Skeletal muscle satellite cell (primary cell): ENCODE measurements around the gene MEIS3.
"Not testable (repeated sequence)": the region's sequence is repeated elsewhere in the genome, so short reads cannot be mapped to it uniquely, and the experiment has no call there.

Source experiments
- H3K27me3 ChIP-seq: 2 replicates; pipeline ENCODE4 v1.7.0; 2013; ENCODE audit warnings: low read length; ENCODE audit not compliant: control insufficient read depth, insufficient read depth
- H3K36me3 ChIP-seq: 2 replicates; pipeline ENCODE4 v1.7.0; 2013; ENCODE audit warnings: mild to moderate bottlenecking, control low read depth, low read length; ENCODE audit not compliant: insufficient read depth
- H3K4me1 ChIP-seq: 2 replicates; pipeline ENCODE4 v1.7.0; 2013; ENCODE audit warnings: low read length; ENCODE audit not compliant: control insufficient read depth, insufficient read depth
- H3K4me2 ChIP-seq: 2 replicates; pipeline ENCODE4 v1.7.0; 2013; ENCODE audit warnings: mild to moderate bottlenecking, low read length
- H3K4me3 ChIP-seq: 2 replicates; pipeline ENCODE4 v1.7.0; 2013; ENCODE audit warnings: low read length
- H3K9ac ChIP-seq: 2 replicates; pipeline ENCODE4 v1.7.0; 2013; ENCODE audit warnings: mild to moderate bottlenecking, low read depth, low read length, moderate library complexity
- H3K9me3 ChIP-seq: replicated peaks from 2 replicates; pipeline ENCODE4 v1.7.0; 2013; ENCODE audit warnings: mild to moderate bottlenecking, control low read depth, low read length

MEIS3 gene

GRCh38 chr19:47421844-47422395 is 2.6 kb upstream of the MEIS3 start:
- Histone ChIP-seq H3K4me3 (no peak overlapping the region), H3K27me3 (peaks cover 77% of the 10 kb centered on the region), H3K9me3 (no peaks in the 10 kb centered on the region), H3K4me2 (peak overlapping the region; percentile 49), H3K4me1 (peaks cover 15% of the 10 kb centered on the region), H3K9ac (no peak overlapping the region), H3K36me3 (no peaks in the 10 kb centered on the region)

- Histone ChIP-seq H3K9me3 (no peaks in the 10 kb centered on the region), H3K36me3 (no peaks in the 10 kb centered on the region), H3K9ac (no peak overlapping the region), H3K4me3 (no peak overlapping the region), H3K27me3 (peaks cover 78% of the 10 kb centered on the region), H3K4me2 (no peak overlapping the region), H3K4me1 (peaks cover 15% of the 10 kb centered on the region)
These were observed 2.0 kb upstream of the MEIS3 start for GRCh38 chr19:47421244-47421786.

GRCh38 chr19:47419789-47420188 is 462 bp upstream of the MEIS3 start:
- Histone ChIP-seq H3K36me3 (no peaks in the 10 kb centered on the region), H3K9ac (no peak overlapping the region), H3K9me3 (no peaks in the 10 kb centered on the region), H3K4me3 (no peak overlapping the region), H3K27me3 (peaks cover 78% of the 10 kb centered on the region), H3K4me2 (no peak overlapping the region), H3K4me1 (peaks cover 15% of the 10 kb centered on the region)

- H3K4me3 ChIP-seq, result peak overlapping the region; percentile 64
These were observed 666 bp downstream of the MEIS3 start for GRCh38 chr19:47418692-47419029.

GRCh38 chr19:47417746-47418691 is 1.3 kb downstream of the MEIS3 start:
- peak overlapping the region; percentile 64 for H3K4me3 ChIP-seq

More at GRCh38 chr19:47418692-47419029, 666 bp downstream of the MEIS3 start:
- H3K9me3 ChIP-seq, result no peaks in the 10 kb centered on the region
- peaks cover 15% of the 10 kb centered on the region for H3K4me1 ChIP-seq
- H3K27me3 ChIP-seq, result peaks cover 69% of the 10 kb centered on the region
- H3K9ac ChIP-seq, result peak overlapping the region; percentile 52
- H3K36me3 ChIP-seq, result peaks cover 6% of the 10 kb centered on the region
- peak overlapping the region; percentile 84 for H3K4me2 ChIP-seq

GRCh38 chr19:47417107-47417745 is 2.1 kb downstream of the MEIS3 start:
- H3K9me3 ChIP-seq, result no peaks in the 10 kb centered on the region
- no peak overlapping the region for H3K9ac ChIP-seq
- peak overlapping the region; percentile 84 for H3K4me2 ChIP-seq
- peak overlapping the region; percentile 20 for H3K4me3 ChIP-seq
- H3K27me3 ChIP-seq, result peaks cover 54% of the 10 kb centered on the region
- H3K4me1 ChIP-seq, result peaks cover 15% of the 10 kb centered on the region
- H3K36me3 ChIP-seq, result peaks cover 6% of the 10 kb centered on the region

More at GRCh38 chr19:47417746-47418691, 1.3 kb downstream of the MEIS3 start:
- H3K27me3 ChIP-seq, result peaks cover 62% of the 10 kb centered on the region
- H3K4me2 ChIP-seq, result peak overlapping the region; percentile 84
- no peaks in the 10 kb centered on the region for H3K9me3 ChIP-seq
- peaks cover 6% of the 10 kb centered on the region for H3K36me3 ChIP-seq
- peak overlapping the region; percentile 52 for H3K9ac ChIP-seq
- peaks cover 15% of the 10 kb centered on the region for H3K4me1 ChIP-seq

- Histone ChIP-seq H3K4me3 (no peak overlapping the region), H3K9me3 (no peaks in the 10 kb centered on the region), H3K27me3 (peaks cover 48% of the 10 kb centered on the region), H3K9ac (no peak overlapping the region), H3K4me2 (no peak overlapping the region), H3K4me1 (peaks cover 15% of the 10 kb centered on the region), H3K36me3 (peaks cover 6% of the 10 kb centered on the region)
These were observed 2.7 kb downstream of the MEIS3 start for GRCh38 chr19:47416643-47416985.

- H3K9ac ChIP-seq, result no peak overlapping the region
- peaks cover 45% of the 10 kb centered on the region for H3K27me3 ChIP-seq
- no peak overlapping the region for H3K4me3 ChIP-seq
- peaks cover 6% of the 10 kb centered on the region for H3K36me3 ChIP-seq
- H3K4me2 ChIP-seq, result no peak overlapping the region
- no peaks in the 10 kb centered on the region for H3K9me3 ChIP-seq
- peaks cover 15% of the 10 kb centered on the region for H3K4me1 ChIP-seq
These were observed 3.2 kb downstream of the MEIS3 start for GRCh38 chr19:47415953-47416642.

- H3K4me2 ChIP-seq, result no peak overlapping the region
- H3K9me3 ChIP-seq, result no peaks in the 10 kb centered on the region
- H3K4me3 ChIP-seq, result no peak overlapping the region
- no peak overlapping the region for H3K9ac ChIP-seq
- peaks cover 31% of the 10 kb centered on the region for H3K27me3 ChIP-seq
- peaks cover 6% of the 10 kb centered on the region for H3K36me3 ChIP-seq
- peaks cover 15% of the 10 kb centered on the region for H3K4me1 ChIP-seq
These were observed 4.9 kb downstream of the MEIS3 start for GRCh38 chr19:47414469-47414868.

GRCh38 chr19:47413941-47414340 is 5.4 kb downstream of the MEIS3 start:
- no peak overlapping the region for H3K4me2 ChIP-seq

GRCh38 chr19:47411696-47412095 is 7.6 kb downstream of the MEIS3 start:
- H3K4me2 ChIP-seq, H3K36me3 ChIP-seq, H3K4me3 ChIP-seq, H3K9me3 ChIP-seq, H3K4me1 ChIP-seq, H3K9ac ChIP-seq: not testable (repeated sequence)
- peaks cover 13% of the 10 kb centered on the region for H3K27me3 ChIP-seq

More at GRCh38 chr19:47413941-47414340, 5.4 kb downstream of the MEIS3 start:
- Histone ChIP-seq H3K27me3 (peaks cover 28% of the 10 kb centered on the region), H3K9ac (no peak overlapping the region), H3K36me3 (peaks cover 6% of the 10 kb centered on the region), H3K4me3 (no peak overlapping the region), H3K4me1 (peaks cover 15% of the 10 kb centered on the region), H3K9me3 (no peaks in the 10 kb centered on the region)
